HT1080 (cell line): ENCODE data around the gene UBE2J2. TPM values are rescaled to one million over a fixed set of nuclear protein-coding genes. Genes with fewer than 3 reads are reported as not detected.
"Not testable (repeated sequence)": the region's sequence is repeated elsewhere in the genome, so short reads cannot be mapped to it uniquely, and the experiment has no call there.

Experiments used
- DNase-seq: peaks from one replicate; pipeline ENCODE4 v3.0.0-alpha.2; 2015; ENCODE audit warnings: low read depth
- total RNA-seq: library from RNA; depleted of rRNA; stranded (reverse); fragments of >200 nt; shearing (Covaris generic); gene quantifications from 2 replicates; pipeline ENCODE4 v1.2.3, GENCODE V29; 2014

Gene UBE2J2
- total RNA-seq, 1 experiment from 2014 or later: 139 TPM

GRCh38 chr1:1259119-1259488 lies 14.6 kb downstream of the UBE2J2 start:
- DNase-seq: no peak

- no peak for DNase-seq
These were observed 16.4 kb downstream of the UBE2J2 start for GRCh38 chr1:1256956-1257871.

DNA sequence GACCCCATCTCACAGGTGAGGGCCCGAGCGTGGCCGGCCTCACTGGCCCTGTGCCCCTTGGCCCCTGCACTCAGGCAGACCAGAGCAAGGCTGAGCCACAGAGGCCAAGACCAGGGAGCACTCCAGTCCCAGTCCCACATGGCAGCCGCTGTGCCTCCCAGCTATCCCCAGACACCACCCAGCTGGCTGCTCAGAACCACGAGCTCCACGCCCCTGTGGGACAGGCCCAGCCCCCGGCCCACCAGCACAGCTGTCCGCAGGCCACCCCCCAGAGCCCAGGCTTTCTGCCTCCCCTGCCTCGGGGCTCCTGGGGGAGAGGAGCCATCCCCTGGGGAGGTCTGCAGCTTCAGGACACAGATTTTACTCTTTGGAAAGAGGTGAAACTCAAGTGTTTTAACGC lies 18.0 kb downstream of the UBE2J2 start:
- DNase-seq: no peak

GRCh38 chr1:1255078-1255477 lies 18.6 kb downstream of the UBE2J2 start:
- DNase-seq: no peak

DNA sequence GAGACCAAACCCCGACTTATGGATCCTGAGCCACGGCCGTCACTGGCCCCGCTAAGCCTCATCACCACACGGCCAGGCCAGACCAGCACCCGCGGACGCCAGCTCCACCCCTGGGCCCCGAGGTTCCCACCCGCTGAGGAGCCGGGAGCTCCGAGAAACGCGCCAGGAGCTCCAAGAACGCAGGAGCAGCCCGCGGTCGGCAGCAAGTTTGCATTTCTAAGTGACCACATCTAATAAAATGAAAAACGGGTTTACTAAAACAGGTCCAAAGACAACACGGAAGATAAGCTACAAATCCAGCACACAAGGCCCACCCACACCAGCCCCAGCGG lies 19.0 kb downstream of the UBE2J2 start:
- no peak for DNase-seq

GRCh38 chr1:1253972-1254666 lies 19.5 kb downstream of the UBE2J2 start:
- no peak for DNase-seq

- DNase-seq: no peak
These were observed 20.3 kb downstream of the UBE2J2 start for GRCh38 chr1:1253314-1253713.

GRCh38 chr1:1250786-1251284 lies 22.8 kb downstream of the UBE2J2 start:
- DNase-seq: no peak

DNA sequence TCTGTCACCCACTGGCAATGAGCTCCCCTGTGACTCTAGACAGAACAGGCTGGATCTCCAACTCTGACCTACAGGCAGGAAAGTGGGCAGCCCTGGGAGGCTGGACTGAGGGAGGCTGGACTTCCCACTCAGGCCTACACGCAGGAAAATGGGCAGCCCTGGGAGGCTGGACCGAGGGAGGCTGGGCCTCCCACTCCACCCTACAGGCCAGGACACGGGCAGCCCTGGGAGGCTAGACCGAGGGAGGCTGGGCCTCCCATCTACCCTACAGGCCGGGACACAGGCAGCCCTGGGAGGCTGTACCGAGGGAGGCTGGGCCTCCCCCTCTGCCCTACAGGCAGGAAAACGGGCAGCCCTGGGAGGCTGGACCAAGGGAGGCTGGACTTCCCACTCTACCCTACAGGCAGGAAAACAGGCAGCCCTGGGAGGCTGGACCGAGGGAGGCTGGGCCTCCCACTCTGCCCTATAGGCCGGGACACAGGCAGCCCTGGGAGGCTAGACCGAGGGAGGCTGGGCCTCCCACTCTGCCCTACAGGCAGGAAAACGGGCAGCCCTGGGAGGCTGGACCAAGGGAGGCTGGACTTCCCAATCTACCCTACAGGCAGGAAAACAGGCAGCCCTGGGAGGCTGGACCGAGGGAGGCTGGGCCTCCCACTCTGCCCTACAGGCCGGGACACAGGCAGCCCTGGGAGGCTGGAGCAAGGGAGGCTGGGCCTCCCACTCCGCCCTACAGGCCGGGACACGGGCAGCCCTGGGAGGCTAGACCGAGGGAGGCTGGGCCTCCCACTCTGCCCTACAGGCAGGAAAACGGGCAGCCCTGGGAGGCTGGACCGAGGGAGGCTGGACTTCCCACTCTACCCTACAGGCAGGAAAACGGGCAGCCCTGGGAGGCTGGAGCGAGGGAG lies 25.4 kb downstream of the UBE2J2 start:
- not testable (repeated sequence) for DNase-seq

DNA sequence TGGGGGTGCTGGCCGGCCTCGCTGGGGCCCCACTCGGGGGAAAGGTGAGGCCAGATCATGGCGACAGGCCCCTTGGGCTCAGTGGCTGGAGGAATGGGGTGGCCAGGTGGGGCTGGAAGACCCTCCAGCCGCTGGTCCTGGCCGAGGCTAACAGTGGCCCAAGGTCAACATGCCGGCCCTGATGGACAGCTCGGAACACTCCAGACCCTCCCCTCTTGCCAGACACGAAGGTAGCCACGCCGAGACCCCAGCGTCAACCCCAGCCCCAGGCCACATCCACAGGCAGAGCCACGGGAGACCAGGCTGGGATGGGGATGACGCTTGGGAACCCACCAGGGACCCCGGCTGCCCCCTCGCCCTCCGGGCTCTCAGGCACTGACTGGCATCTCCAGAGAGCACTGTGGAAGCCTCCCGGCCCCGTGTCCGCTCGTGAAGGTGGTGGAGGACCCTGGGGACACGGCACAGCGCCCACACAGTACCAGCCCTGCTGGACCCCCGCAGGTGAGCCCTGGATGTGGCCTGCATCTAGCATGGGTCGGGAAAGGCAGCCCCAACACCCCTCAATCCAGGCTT lies 26.2 kb downstream of the UBE2J2 start:
- DNase-seq: no peak

GRCh38 chr1:1246577-1247340 lies 26.9 kb downstream of the UBE2J2 start, which contains the start of gene C1QTNF12:
C1QTNF12 (minus strand) TSS chr1:1246722; CDS start chr1:1246690, 32 bp downstream.
- DNase-seq: no peak

DNA sequence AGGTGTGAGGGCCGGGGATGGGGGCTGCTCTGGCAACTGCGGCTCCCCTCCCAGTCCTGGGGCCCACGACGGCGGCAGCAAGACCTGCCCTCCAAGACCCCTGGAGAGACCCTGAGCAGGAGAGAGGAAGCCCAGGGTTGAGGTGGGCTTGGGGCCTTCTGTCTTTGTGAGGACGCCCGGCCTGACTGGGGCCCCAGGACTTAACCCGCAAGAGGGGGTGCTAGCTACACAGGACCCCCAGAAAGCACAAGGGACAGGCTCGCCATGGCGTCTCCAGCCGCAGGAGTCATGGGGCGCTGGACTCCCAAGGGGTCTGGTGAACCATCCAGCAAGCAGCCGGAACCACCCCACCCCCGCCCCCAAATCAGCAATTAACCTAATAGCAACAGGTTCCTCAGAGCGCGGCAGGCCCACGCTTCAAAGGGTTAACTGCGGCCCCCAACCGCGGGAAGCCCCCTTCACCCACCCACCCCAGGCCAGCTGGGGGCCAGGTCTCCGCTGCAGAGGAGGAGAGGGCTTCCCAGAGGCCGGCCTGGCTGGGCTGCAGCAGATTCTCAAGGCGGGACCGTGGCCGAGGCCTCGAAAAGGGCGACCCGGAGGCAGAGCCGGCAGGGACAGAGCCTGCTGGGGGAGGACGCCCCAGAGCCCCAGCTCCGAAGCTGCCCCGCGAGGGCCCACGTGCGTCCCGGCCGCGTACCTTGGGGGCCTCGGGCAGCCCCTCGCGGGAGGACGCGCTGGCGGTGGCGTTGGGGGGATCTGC lies 27.7 kb downstream of the UBE2J2 start:
- no peak for DNase-seq

DNA sequence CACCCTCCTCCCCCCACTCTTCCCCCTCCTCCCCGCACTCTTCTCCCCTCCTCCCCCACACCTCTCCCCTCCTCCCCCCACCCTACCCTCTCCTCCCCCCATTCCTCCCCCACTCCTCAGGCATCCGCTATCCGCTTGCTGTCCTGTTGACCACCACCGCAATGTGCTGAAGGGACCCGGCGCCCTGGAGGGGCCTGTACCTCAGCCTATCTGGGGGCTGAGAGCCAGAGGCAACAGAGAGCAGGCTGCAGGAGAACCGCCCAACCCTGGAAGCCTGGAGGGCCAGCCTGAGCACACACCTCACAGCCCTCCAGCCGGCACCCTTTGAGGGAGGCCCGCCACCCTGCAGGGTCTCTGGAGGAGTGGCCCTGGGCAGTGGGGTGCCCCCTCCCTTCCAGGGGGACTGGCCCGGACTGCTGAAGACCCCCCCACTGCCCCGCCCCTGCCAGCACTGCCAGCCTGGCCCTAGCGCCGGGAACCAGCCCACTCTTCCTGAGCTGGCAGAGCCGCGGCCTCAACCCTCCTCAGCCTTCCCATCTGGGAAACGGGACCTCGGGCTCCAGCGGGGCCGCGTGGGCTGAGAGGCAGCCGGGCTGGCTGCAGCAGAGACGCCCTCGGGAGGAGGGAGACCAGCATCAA lies 28.4 kb downstream of the UBE2J2 start:
- no peak for DNase-seq

GRCh38 chr1:1244192-1244811 lies 29.4 kb downstream of the UBE2J2 start:
- DNase-seq: no peak

DNA sequence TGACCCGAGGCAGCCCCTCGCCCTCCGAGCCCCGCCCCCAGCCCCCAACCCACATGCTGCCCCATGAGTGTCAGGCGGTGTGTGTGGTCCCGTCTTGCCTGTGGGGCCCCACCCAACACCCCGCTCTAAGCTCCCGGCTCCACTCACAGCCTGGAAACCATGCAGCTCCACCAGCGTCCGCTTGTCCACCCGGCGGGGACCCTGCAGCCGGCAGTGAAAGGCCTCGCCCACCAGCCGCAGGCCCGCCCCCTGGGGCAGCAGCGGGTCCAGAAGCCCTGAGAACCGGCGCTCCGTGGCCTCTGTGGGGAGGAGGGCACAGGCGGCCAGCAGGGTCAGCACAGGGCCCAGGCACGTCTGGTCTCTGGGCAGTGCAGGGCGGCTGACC lies 29.9 kb downstream of the UBE2J2 start:
- DNase-seq: no peak

DNA sequence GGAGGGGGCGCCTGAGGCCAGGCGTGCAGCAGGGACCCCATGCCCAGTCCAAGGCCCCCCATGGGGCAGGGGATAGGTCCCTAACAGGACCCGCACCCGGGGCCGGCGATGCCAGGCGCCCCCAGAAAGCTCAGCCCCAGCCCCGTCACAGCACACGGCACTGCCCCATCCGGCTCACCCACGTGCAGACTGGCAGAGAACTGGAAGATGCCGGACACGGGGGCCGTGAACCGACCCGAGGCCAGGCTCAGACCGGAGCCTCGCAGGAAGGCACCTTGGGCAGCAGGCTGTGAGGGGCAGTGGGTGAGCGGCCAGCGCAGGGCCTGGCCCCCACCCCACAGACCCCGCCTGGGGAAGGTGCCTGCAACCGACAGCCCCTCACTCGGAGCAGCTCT lies 30.4 kb downstream of the UBE2J2 start:
- DNase-seq: no peak

- no peak for DNase-seq
These were observed 31.0 kb downstream of the UBE2J2 start for GRCh38 chr1:1242461-1243265.
